ENCODE measurements around the gene TRABD2B.

The TRABD2B gene

GRCh38 chr1:47774986-47775834 lies 222.0 kb downstream of the TRABD2B start:
- no peaks in the 10 kb centered on the region for H3K9me3 ChIP-seq (ENCODE audit: control insufficient read depth, insufficient read depth, low read depth, low read length)
- no peak overlapping the region for H3K4me3 ChIP-seq (ENCODE audit: low read depth, low read length)
- H3K27ac ChIP-seq (ENCODE audit: extremely low read depth, low read depth, low read length), result no peak overlapping the region
- POLR2A ChIA-PET, result no interaction called here
- H3K4me1 ChIP-seq (ENCODE audit: control insufficient read depth, insufficient read depth, low read length), result no peaks in the 10 kb centered on the region
- TF ChIP-seq ZFP69B (tag by site-specific recombination; IDR thresholded peaks at IDR 0.05) (no peak), ZBTB7A (tag by site-specific recombination; IDR thresholded peaks at IDR 0.05; ENCODE audit: low read depth) (no peak), ZNF670 (tag by site-specific recombination; IDR thresholded peaks at IDR 0.05; ENCODE audit: low read depth) (no peak), ZNF394 (tag by site-specific recombination; IDR thresholded peaks at IDR 0.05; ENCODE audit: borderline replicate concordance) (no peak), TSHZ1 (tag by site-specific recombination; IDR thresholded peaks at IDR 0.05; ENCODE audit: borderline replicate concordance) (no peak), PRDM2 (tag by site-specific recombination; IDR thresholded peaks at IDR 0.05; ENCODE audit: borderline replicate concordance) (no peak), ZNF114 (tag by site-specific recombination; IDR thresholded peaks at IDR 0.05) (no peak), ZNF514 (tag by site-specific recombination; IDR thresholded peaks at IDR 0.05) (no peak), ZSCAN18 (tag by site-specific recombination; IDR thresholded peaks at IDR 0.05) (no peak), ZNF596 (tag by site-specific recombination; IDR thresholded peaks at IDR 0.05) (no peak), HOXC10 (CRISPR knock-in tag; IDR thresholded peaks at IDR 0.05) (no peak), ZNF513 (tag by site-specific recombination; IDR thresholded peaks at IDR 0.05) (no peak)
- peaks cover 0 to 3% of the 10 kb centered on the region in 2 experiments; a peak in 1 of 3 replicates for H3K36me3 ChIP-seq (ENCODE audit: control insufficient read depth in 2 of 2, insufficient read depth in 1 of 2, low read length in 2 of 2)
- CTCF ChIA-PET, result interaction anchor here (1.4 kb wide), 1 partner anchor 49 kb away, joined by 6 read pairs; no protein-coding TSS in a partner anchor
